Left colon (tissue), 2 donors: ENCODE results near the gene CHRD. TPM values are rescaled to one million over a fixed set of nuclear protein-coding genes. Genes with fewer than 3 reads are reported as not detected.
"Not testable (repeated sequence)": the region's sequence is repeated elsewhere in the genome, so short reads cannot be mapped to it uniquely, and the experiment has no call there.

Experiments
- ATAC-seq: fragments of 200-7000 bp; cut with Tn5 transposase; one replicate; pipeline ENCODE4 v1.9.1; 2020; ENCODE audit warnings: mild to moderate bottlenecking, moderate library complexity
- DNase-seq, 2 donors: peaks; one replicate each; pipeline ENCODE4 v3.0.0-alpha.2; 2020
- intact Hi-C, 2 donors: fragments of 100-400 bp; cut with DNase I in 1 of 2; cut with micrococcal nuclease in 1 of 2; formaldehyde crosslinking; loops; one replicate each; pipeline versions ENCODE4 v1.11.2 to v1.14.0; 2022; cut with DNase I, micrococcal nuclease
- total RNA-seq, 2 donors: library from RNA; stranded (reverse); fragmentation: NEBNext Ultra II Directional; extraction: Animal tissue kit (Norgen Biotek cat#: 25700); gene quantifications; one replicate each; pipeline ENCODE4 v1.2.1, GENCODE V29; 2021
- donor health status: DM: no; HTN: no; CAD: no.
- donor health status: DM: yes; HTN: yes; CAD: no.

The CHRD gene
- total RNA-seq, 2 donors from 2014 or later: 2.1 to 2.6 TPM

DNA sequence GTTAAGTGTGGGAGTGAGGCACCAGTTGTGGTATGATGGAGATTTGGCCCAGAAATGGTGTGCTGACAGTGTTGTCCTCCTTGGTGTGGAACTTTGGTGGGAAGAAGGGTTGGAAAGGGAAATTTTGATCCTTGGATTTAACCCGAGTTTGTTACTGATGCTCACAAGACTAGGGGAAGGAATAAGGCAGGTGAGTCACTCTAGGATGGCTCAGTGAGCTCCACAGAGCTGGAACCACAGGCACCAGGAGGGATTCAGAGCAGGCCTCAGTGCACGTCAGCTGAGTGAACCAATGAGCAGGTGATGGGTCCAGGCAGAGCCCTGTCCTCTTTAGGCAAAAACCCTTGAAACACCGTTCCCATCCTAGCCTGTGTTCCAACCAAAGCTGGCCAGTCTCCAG, 11.4 kb downstream of the CHRD start:
- intact Hi-C loops: no loop called here
- ATAC-seq (no peak), DNase-seq (no peak)

GRCh38 chr3:184395320-184395660, 15.4 kb downstream of the CHRD start:
- no peak for DNase-seq
- ATAC-seq: no peak

DNA sequence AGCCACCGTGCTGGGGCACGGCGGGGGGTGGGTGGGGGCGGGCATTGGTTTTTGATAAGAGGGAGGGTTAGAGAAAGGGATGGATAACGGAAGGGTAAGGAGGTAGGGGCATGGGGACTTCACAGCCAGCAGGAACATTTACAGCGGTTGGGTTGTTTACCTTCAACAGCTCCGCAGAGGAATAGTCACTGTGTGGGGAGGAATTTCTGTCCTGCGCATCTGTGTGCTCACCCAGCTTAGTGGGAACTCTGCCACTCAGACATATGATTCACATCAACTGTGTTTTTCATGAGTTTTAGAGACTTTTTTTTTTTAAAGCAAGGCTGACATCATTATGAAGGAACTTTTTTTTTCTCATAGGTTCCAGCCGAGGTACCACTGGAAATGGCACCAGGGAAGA, 19.6 kb downstream of the CHRD start:
- intact Hi-C loops: no loop called here
- no peak for DNase-seq
- ATAC-seq: no peak

More at GRCh38 chr3:184395320-184395660, 15.4 kb downstream of the CHRD start:
- intact Hi-C loops: no loop called here

DNA sequence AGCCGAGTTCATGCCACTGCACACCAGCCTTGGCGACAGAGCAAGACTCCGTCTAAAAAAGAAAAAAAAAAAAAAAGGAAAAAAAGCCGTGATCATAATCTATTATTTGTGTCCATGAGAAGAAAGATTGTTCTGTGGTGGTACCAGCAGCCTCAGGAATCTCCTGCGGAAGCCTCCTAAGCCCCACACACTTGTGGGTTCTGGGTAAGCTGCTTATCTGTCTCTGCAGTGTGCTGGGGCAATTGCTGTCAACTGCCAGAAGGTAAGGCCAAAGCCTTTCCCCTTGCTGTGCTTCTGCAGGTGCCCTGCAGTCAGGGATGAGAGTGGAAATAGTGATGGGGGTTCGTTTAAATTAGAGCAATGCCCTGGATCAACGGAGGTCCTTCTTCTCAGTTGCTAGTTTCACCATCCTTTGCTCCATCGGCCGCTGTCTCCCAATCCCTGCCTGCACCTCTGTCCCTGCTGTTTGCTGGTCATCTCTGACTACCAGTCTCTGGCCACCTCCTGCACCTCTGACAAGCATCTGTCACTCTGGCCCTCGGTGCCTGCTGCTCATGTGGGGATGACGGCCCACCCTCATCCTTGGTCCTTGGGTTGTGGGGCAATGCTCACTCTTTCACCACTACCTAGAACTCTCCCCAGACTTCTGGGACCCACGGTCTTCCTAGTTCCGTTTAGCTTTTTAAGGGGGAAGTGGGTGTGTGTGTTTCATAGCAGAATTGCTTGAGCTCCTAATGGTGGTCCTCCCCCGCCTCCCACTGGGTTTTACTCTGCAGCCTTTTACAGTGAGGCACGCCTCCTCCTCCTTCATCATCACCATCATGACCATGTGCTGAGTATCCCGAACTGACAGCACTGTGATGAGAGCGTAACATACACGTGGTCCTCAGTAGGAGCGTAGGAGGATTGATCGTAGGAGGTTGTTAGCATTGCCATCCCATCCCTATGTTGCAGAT, 25.5 kb downstream of the CHRD start:
- ATAC-seq: no peak
- no peak for DNase-seq
- intact Hi-C loops: no loop called here

GRCh38 chr3:184409331-184409926, 29.6 kb downstream of the CHRD start:
- no peak for DNase-seq
- intact Hi-C loops: no loop called here
- no peak for ATAC-seq

DNA sequence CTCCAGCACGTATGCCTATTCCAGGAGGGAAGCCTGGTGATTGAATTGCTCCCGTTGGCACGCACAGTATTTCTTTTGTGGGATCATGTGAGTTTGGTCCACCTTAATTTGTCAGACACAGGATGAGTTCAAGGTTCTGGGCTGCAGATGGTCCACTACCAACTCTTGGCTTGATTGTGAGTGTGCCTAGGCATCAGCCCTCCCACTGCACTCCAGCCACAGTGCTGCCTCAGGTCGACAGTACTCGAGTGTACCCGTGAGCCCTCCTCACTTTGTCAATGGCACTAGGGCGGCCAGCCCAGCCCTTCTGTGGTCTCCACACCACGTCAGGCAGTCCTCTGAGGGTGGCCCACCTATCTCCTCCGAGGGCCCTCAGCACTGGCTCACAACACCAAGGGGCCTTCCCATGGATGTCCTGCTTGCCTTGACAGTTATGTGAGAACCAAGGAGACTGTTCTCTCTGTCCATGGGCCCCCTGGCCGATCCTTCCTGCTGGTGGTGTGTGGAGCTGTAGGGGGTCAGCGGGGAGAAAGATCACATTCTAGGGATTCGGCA, 30.2 kb downstream of the CHRD start:
- no peak for DNase-seq
- intact Hi-C loops: loop anchor here in 1 of 2 donors (10.0 kb wide), 1 partner anchor 85 kb away; no protein-coding TSS in a partner anchor
- no peak for ATAC-seq

DNA sequence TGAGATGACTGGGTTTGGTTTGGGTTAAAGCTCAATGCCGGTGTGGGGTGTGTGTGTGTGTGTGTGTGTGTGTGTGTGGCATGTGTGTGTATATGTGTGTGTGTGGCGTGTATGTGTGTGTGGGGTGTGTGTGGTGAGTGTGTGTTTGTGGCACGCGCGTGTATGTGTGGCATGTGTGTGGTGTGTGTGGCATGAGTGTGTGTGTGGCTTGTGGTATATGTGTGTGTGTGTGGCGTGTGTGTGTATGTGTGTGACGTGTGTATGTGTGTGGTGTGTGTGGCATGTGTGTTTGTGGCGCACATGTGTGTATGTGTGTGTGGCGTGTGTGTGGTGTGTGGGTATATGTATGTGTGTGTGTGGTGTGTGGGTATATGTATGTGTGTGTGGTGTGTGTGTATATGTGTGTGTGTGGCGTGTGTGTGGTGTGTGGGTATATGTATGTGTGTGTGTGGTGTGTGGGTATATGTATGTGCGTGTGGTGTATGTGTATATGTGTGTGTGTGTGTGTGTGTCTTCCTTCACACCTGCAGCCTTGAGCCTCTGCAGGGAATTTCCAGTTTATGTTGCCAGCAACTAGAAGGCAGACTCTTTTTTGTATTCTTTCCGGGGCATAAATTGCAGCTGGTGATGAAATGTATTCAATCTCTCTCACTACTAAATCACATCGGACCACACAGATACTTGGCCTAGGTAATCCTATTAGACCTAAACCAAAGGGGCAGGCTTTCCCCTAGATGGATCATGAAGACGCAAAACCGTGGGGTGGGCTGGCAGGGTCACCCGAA, 34.8 kb downstream of the CHRD start:
- ATAC-seq (no peak), DNase-seq (no peak)
- intact Hi-C loops: loop anchor here in 1 of 2 donors (10.0 kb wide), 1 partner anchor 80 kb away; no protein-coding TSS in a partner anchor

DNA sequence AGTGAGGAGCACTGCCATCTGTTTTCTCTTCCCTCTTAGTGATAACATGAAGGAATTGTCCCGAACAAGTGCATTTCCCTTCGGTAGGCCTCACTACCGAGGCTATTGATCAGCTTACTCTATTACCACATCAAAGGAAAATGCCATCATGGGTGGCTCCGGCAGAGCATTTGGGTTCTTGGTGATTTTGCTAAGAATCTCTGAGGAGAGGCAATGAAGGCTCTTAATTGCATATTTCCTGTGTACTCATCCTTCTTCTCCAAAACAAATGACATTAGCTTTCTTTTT, 35.3 kb downstream of the CHRD start:
- DNase-seq (no peak), ATAC-seq (no peak)
- intact Hi-C loops: loop anchor here in 1 of 2 donors (10.0 kb wide), 1 partner anchor 80 kb away; no protein-coding TSS in a partner anchor

DNA sequence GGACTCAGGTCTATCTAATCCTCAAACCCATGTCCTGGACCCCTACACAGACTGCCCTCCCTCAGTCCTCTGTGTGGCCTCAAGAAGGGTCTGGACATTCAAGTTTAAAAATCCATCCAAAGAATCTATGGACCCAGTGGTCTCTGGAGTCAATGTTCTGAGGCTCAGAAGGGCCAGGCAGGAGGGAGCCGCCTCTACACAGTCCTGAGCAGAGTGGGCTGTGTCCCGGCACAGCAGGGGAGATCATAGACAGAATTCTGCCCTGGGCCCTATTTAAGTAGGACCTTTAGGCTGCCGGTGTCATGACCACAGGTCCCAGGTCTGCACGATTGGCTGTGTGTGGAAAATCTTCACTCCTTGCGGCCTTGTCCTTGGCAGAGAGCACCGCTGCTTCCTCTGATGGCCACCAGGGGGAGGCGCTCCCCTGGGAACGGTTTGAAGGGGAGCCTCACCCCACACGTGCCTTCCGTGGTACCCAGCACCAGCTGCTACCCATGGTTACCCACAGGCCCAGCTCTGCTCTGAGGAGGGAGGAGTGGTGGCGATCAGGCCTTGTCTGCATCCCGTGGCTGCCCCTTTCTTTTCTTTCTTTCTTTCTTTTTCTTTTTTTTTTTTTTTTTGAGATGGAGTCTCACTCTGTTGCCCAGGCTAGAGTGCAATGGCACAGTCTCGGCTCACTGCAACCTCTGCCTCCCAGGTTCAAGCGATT, 37.9 kb downstream of the CHRD start:
- intact Hi-C loops: loop anchor here in 1 of 2 donors (10.0 kb wide), 1 partner anchor 77 kb away; no protein-coding TSS in a partner anchor

DNA sequence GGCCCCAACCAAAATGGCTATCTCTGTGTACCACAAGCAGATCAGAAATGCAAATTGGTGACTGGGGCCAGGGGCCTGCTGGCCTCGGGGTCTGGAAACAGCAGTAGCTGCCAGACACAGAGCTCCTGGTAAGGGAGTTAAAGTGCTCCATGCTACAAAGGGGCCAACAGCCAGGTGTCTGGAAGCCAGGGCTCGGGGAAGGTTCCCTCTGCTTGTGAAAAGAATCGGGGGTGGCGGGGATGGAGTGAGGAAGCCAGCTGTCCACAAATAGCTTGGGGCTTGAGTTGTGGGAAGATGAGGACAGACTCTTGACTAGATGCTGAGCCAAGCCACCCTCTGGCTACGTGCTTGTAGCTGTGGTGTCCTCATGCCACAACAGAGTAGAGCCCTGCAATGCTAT, 39.3 kb downstream of the CHRD start:
- intact Hi-C loops: loop anchor here in 1 of 2 donors (10.0 kb wide), 1 partner anchor 76 kb away; no protein-coding TSS in a partner anchor
- ATAC-seq: no peak
- no peak for DNase-seq

More for the DNA sequence above, 37.9 kb downstream of the CHRD start:
- DNase-seq: peak; percentile 54 to 79
- ATAC-seq: peak; percentile 96

GRCh38 chr3:184423561-184423960, 43.7 kb downstream of the CHRD start:
- ATAC-seq (no peak), DNase-seq (no peak)
- intact Hi-C loops: no loop called here

GRCh38 chr3:184426691-184427141, 46.9 kb downstream of the CHRD start:
- intact Hi-C loops: no loop called here
- ATAC-seq (no peak), DNase-seq (no peak)

GRCh38 chr3:184428561-184429175, 48.8 kb downstream of the CHRD start:
- ATAC-seq: no peak
- intact Hi-C loops: no loop called here
- no peak for DNase-seq

GRCh38 chr3:184429786-184430185, 49.9 kb downstream of the CHRD start:
- ATAC-seq: no peak
- DNase-seq: no peak
- intact Hi-C loops: no loop called here

- DNase-seq (no peak), ATAC-seq (no peak)
- intact Hi-C loops: no loop called here
Measured at GRCh38 chr3:184430940-184431339, 51.1 kb downstream of the CHRD start.

DNA sequence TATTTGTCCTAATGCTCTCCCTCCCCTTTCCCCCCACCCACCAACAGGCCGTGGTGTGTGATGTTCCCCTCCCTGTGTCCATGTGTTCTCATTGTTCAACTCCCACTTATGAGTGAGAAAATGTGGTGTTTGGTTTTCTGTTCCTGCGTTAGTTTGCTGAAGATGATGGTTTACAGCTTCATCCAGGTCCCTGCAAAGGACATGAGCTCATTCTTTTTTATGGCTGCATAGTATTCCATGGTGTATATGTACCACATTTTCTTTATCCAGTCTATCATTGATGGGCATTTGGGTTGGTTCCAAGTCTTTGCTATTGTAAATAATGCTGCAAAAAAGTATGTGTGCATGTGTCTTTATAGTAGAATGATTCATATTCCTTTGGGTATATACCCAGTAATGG, 53.3 kb downstream of the CHRD start:
- ATAC-seq, intact Hi-C loops, DNase-seq: not testable (repeated sequence)

- DNase-seq (no peak), ATAC-seq (no peak)
- intact Hi-C loops: no loop called here
Measured at GRCh38 chr3:184439096-184439495, 59.2 kb downstream of the CHRD start.
